GM12878 (cell line): ENCODE measurements around the gene PDE8B.

ENCODE experiments used
- CREB1 ChIP-seq: IDR thresholded peaks from 2 replicates; pipeline ENCODE4 v1.6.1; 2012; ENCODE audit warnings: low read depth, mild to moderate bottlenecking, inconsistent platforms
- EZH2 ChIP-seq: IDR thresholded peaks from 2 replicates; pipeline ENCODE4 v1.6.1; 2012; ENCODE audit warnings: low read depth, mild to moderate bottlenecking, control low read depth, inconsistent platforms, low read length, borderline replicate concordance; ENCODE audit not compliant: control insufficient read depth
- RAD21 ChIP-seq: IDR thresholded peaks from 2 replicates; pipeline ENCODE4 v1.6.1; 2011; ENCODE audit warnings: mild to moderate bottlenecking, low read depth, low read length, moderate library complexity; ENCODE audit not compliant: insufficient read depth
- RBBP5 ChIP-seq: fragments of 200-600 bp; sonication (generic); conservative IDR thresholded peaks from 2 replicates; pipeline ENCODE4 v1.6.1; 2016
- RFX5 ChIP-seq: IDR thresholded peaks from 2 replicates; pipeline ENCODE4 v1.6.1; 2011; ENCODE audit warnings: low read depth, low read length, improper control_type of control experiment
- SREBF1 ChIP-seq: IDR thresholded peaks from 2 replicates; pipeline ENCODE4 v1.6.1; 2012; ENCODE audit warnings: mild to moderate bottlenecking, low read length
- SUPT20H ChIP-seq: IDR thresholded peaks from 2 replicates; pipeline ENCODE4 v1.6.1; 2011; ENCODE audit warnings: low read depth, mild to moderate bottlenecking, low read length, moderate library complexity, borderline replicate concordance; ENCODE audit not compliant: control insufficient read depth
- SUZ12 ChIP-seq: fragments of 200-600 bp; sonication (generic); IDR thresholded peaks from one replicate; pipeline ENCODE4 v1.6.1; 2018; ENCODE audit warnings: antibody characterized with exemption, mild to moderate bottlenecking; ENCODE audit not compliant: unreplicated experiment
- TCF3 ChIP-seq: IDR thresholded peaks from 2 replicates; pipeline ENCODE4 v1.6.1; 2012; ENCODE audit warnings: low read depth, mild to moderate bottlenecking, low read length, borderline replicate concordance; ENCODE audit not compliant: insufficient read depth
- ZNF207 ChIP-seq: fragments of 450-650 bp; IDR thresholded peaks from 2 replicates; pipeline ENCODE4 v1.6.1; 2014; ENCODE audit warnings: antibody characterized with exemption, mild to moderate bottlenecking, borderline replicate concordance
- TF ChIP-seq, protein P1 (sequence below): IDR thresholded peaks from 2 replicates; pipeline ENCODE4 v1.6.1; 2012; ENCODE audit warnings: mild to moderate bottlenecking, low read depth, low read length

DNA sequence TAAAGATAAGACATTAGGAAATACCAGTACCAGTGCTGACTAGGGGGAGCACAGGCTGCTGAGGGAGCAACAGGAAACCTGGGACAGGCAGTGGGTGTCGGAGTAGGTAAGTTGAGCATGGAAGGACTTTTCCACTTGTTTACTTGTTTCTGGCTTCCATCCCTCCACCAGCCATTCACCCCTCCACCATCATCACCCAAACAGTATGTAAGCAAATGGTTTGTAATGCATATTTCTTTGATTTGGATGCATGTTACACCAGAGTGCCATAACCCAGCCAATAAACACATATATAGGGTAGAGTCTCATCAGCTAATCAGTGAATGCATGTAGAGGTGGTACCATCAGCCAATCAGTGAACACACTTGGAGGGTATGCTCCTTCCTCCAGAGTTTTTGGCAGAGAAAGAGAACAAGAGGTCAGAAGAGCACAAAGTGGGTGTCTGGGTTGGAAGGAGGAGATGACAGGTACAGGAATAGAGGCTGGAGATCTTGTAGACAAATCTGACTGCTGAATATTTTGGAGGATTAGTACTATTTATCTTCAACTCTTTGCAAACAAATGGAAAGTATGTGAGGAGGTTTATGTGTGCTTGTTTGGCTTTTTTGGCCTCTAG is 37.7 kb upstream of the PDE8B start:
- TF ChIP-seq EZH2 (no peak), CREB1 (no peak), RFX5 (no peak), RBBP5 (no peak), SREBF1 (no peak), RAD21 (no peak), ZNF207 (no peak), TCF3 (no peak), SUPT20H (no peak), SUZ12 (no peak)
- TF ChIP-seq, protein P1, sequence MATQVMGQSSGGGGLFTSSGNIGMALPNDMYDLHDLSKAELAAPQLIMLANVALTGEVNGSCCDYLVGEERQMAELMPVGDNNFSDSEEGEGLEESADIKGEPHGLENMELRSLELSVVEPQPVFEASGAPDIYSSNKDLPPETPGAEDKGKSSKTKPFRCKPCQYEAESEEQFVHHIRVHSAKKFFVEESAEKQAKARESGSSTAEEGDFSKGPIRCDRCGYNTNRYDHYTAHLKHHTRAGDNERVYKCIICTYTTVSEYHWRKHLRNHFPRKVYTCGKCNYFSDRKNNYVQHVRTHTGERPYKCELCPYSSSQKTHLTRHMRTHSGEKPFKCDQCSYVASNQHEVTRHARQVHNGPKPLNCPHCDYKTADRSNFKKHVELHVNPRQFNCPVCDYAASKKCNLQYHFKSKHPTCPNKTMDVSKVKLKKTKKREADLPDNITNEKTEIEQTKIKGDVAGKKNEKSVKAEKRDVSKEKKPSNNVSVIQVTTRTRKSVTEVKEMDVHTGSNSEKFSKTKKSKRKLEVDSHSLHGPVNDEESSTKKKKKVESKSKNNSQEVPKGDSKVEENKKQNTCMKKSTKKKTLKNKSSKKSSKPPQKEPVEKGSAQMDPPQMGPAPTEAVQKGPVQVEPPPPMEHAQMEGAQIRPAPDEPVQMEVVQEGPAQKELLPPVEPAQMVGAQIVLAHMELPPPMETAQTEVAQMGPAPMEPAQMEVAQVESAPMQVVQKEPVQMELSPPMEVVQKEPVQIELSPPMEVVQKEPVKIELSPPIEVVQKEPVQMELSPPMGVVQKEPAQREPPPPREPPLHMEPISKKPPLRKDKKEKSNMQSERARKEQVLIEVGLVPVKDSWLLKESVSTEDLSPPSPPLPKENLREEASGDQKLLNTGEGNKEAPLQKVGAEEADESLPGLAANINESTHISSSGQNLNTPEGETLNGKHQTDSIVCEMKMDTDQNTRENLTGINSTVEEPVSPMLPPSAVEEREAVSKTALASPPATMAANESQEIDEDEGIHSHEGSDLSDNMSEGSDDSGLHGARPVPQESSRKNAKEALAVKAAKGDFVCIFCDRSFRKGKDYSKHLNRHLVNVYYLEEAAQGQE = no peak
